ENCODE data around the gene GRID2. TPM values are rescaled to one million over a fixed set of nuclear protein-coding genes. Genes with fewer than 3 reads are reported as not detected.
"Not testable (repeated sequence)": the region's sequence is repeated elsewhere in the genome, so short reads cannot be mapped to it uniquely, and the experiment has no call there.

Gene GRID2
- total and polyA plus RNA-seq, 8 donors, result 0.14 to 0.36 (median 0.22) TPM

- Histone ChIP-seq H3K27me3 (no peaks in the 10 kb centered on the region), H3K27ac (no peak overlapping the region), H3K36me3 (no peaks in the 10 kb centered on the region), H3K4me1 (no peaks in the 10 kb centered on the region), H3K4me3 (no peak overlapping the region), H3K9me3 (no peaks in the 10 kb centered on the region)
- ATAC-seq (peak; percentile 44), DNase-seq (peak in 1 of 4 donors; percentile 10)
- TF ChIP-seq CTCF (IDR thresholded peaks at IDR 0.05), result no peak
- intact Hi-C loops (cut with DNase I), result no loop called here
Measured at GRCh38 chr4:92447255-92447905, 143.6 kb downstream of the GRID2 start.

- DNase-seq; H3K27ac ChIP-seq; H3K36me3 ChIP-seq; H3K4me1 ChIP-seq; intact Hi-C loops (cut with DNase I); H3K4me3 ChIP-seq; H3K27me3 ChIP-seq; ATAC-seq; H3K9me3 ChIP-seq: not testable (repeated sequence)
Measured at GRCh38 chr4:92448176-92448575, 144.4 kb downstream of the GRID2 start.

GRCh38 chr4:92450694-92451093, 146.9 kb downstream of the GRID2 start:
- Histone ChIP-seq H3K36me3 (no peaks in the 10 kb centered on the region), H3K27ac (no peak overlapping the region), H3K27me3 (no peaks in the 10 kb centered on the region), H3K4me1 (no peaks in the 10 kb centered on the region), H3K9me3 (no peaks in the 10 kb centered on the region), H3K4me3 (no peak overlapping the region)
- no peak for DNase-seq
- no peak for TF ChIP-seq CTCF (IDR thresholded peaks at IDR 0.05)
- ATAC-seq, result no peak
- intact Hi-C loops (cut with DNase I), result no loop called here

- Histone ChIP-seq H3K27me3 (no peaks in the 10 kb centered on the region), H3K9me3 (no peaks in the 10 kb centered on the region), H3K4me1 (no peaks in the 10 kb centered on the region), H3K4me3 (no peak overlapping the region), H3K27ac (no peak overlapping the region), H3K36me3 (no peaks in the 10 kb centered on the region)
- no peak for ATAC-seq
- intact Hi-C loops (cut with DNase I), result no loop called here
- TF ChIP-seq CTCF (IDR thresholded peaks at IDR 0.05), result no peak
- DNase-seq, result no peak
Measured at GRCh38 chr4:92451782-92452181, 148.0 kb downstream of the GRID2 start.

- H3K4me3 ChIP-seq; H3K9me3 ChIP-seq; intact Hi-C loops (cut with DNase I); H3K27ac ChIP-seq; H3K4me1 ChIP-seq; H3K27me3 ChIP-seq; H3K36me3 ChIP-seq; DNase-seq; ATAC-seq: not testable (repeated sequence)
Measured at GRCh38 chr4:92452383-92452782, 148.6 kb downstream of the GRID2 start.

- Histone ChIP-seq H3K9me3 (no peaks in the 10 kb centered on the region), H3K27ac (no peak overlapping the region), H3K4me1 (no peaks in the 10 kb centered on the region), H3K4me3 (no peak overlapping the region), H3K36me3 (no peaks in the 10 kb centered on the region), H3K27me3 (no peaks in the 10 kb centered on the region)
- no peak for TF ChIP-seq CTCF (IDR thresholded peaks at IDR 0.05)
- intact Hi-C loops (cut with DNase I), result no loop called here
- ATAC-seq, result no peak
- no peak for DNase-seq
Measured at GRCh38 chr4:92455329-92455839, 151.6 kb downstream of the GRID2 start.

Data from left lung (tissue), 10 donors.